ENCODE results near the gene FAM237B.
"Not testable (repeated sequence)": the region's sequence is repeated elsewhere in the genome, so short reads cannot be mapped to it uniquely, and the experiment has no call there.

FAM237B gene

DNA sequence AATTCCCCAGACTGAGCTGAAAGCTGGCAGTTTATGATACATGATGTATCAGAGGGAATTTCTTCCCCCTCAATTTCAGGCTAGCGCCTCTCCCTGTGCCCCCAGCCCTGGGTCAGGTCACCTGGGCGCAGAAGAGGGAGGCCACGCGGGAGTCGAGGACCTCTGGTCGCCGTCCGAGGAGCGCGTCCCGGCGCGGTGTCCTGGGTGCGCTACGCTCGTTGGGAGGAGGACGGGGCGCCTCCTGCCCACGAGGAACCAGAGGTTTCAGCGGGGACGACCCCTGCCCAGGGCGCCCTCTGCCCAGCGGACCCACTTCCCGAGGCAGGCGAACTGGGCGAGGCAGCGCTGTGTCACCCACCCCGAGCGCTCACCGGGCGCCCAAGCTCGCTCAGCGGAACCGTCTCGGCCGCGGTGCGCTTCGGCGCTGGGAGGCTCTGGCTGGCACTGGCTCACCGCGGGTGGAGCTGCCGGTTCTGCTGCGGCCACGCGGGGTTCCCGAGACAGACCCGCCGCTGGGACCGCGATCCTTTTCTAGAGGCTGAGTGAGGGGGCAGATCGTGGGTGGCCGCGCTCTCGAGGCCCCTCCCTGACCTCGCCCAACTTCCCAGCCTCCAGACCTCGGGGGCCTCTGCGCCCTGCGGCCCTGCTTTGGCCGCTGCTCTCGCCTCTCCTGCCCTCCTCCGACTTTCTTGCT lies at the start of gene FAM237B:
Gene FAM237B (minus strand): TSS at position 504 of the 694 bp plus-strand sequence. CDS start 1,556 bp downstream, outside the sequence.
- no peak for DNase-seq

DNA sequence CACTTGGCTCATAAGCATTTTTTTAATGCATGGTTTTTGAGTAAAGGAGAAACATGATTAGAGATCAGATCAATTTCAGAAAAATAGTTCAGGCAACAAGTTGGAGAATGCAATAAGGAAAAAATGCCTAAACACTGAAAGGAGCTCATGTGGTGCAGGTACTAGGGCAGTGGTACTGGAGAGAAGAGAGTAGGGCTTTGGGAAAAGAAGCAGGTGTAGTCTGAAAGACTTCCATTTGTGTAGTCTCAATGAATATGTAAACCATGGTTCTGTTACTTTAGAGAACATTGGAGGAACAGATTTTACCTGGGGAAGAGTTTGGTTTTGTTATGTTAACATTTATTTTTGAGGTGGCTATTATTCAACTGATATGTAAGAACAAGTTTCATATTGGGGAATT lies 30.9 kb upstream of the FAM237B start:
- no peak for DNase-seq

GRCh38 chr7:90350032-90350431 lies 28.9 kb upstream of the FAM237B start:
- not testable (repeated sequence) for DNase-seq

DNA sequence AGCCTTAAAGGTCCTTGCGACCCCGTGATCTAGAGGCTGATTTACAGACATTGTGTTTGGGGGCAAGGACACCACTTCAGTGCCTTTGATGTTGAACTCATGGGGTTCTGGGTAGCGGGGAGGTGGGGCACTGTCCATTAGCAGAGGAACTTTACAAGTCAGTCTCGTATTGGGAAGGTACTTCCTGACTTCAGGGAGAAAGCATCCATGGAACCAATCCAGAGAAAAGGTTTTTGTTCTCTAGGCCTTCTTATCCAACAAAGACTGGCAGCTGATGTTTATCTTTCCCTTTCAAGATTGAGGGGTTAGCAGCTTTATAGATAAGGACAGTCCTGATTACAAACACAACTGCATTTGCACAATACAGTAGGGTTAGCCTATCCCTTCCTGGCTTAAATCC lies 28.2 kb upstream of the FAM237B start:
- DNase-seq, result no peak

DNA sequence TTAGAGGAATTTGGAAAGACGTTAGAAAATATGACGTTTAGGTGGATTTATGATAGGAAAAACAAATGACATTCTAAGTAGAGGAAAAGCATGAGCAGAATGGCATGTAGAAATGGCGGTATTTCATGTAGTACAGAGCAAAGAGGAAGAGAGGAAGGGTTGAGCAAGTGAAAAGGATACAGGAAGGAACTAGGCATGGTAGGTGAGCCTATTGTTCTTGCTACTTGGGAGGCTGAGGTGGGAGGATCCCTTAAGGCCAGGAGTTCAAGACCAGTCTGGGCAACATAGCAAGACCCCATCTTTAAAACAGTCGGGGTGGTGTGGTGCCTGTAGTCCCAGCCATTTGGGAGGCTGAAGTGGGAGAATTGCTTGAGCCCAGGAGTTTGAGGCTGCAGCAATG lies 26.7 kb upstream of the FAM237B start:
- peak in 1 of 3 experiments; percentile 11 for DNase-seq

DNA sequence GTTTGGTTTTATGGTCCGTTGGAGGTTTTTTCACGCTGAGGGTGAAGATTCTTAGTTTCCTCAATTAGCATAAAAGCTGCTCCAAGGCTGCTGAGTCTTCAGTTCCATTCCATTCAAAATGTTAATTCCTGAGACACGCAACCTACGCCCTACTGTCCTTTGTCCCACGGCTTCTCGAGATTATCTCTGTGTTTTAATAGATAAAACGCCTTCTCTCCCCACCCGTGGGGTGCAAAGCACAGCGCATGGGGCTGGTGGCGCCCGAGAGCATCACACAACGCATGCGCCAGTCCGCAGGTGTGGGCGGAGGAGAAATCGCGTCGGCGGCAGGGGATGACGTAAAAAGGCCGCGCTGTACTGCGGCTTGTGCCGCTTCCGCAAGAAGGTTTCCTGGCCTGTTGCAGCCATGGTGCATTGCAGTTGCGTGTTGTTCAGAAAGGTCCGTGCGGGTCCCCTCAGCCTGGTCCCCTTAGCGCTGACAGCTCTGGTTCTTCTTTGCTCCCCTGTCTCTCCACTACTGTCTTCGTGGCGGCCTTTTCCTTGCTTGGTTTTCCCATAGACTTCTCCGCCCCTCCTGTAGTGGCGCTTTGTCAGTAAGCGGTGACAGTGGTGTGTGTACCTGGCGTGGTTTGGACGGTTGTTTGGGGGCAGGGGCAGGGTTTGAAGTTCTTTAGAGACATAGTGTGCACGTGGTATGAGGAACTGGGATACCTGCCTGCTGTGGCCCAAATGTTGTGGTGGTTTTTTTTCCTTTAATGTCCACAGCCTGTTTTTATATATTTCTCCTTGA lies 25.4 kb upstream of the FAM237B start, which contains the start of gene GTPBP10:
Gene GTPBP10 (plus strand): TSS at position 381 of the 790 bp plus-strand sequence. CDS start 26 bp downstream, at position 407.
- DNase-seq, result peak; percentile 95 to 97 (median 97)

DNA sequence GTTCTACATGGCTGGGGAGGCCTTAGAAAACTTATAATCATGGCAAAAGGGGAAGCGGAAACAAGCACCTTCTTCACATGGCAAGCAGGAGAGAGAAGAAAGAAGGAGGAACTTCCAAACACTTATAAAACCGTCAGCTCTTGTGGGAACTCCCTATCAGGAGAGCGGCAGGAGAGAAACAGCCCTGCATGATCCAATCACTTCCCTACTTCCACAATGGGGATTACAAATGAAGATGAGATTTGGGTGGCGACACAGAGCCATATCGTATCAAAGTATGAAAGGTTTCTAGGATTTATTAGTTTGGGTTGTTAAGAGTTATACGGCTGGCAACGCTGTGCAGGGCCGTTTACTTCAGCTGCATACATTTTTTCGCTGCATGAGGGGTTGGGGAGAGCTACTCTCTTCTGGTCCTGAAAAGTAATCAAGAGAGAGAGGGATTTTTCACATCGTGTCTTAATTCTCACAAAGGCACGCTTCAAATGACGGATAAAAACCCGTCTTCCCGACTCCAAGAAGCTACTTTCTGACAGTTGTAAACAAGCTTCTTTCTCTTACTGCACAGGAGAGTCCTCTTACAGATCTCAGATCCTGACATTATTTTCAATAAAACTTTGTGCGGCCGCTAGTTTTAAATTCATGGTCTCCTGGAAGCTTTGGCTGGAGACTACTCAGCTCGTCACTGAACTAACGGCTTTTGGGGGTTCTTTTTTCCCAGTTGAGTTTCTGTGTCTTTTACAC lies 24.7 kb upstream of the FAM237B start:
- DNase-seq, result peak; percentile 41 to 76 (median 56)

GRCh38 chr7:90345016-90345415 lies 23.9 kb upstream of the FAM237B start:
- DNase-seq, result no peak

- DNase-seq, result no peak
These were observed 16.0 kb upstream of the FAM237B start for GRCh38 chr7:90337106-90337505.

DNA sequence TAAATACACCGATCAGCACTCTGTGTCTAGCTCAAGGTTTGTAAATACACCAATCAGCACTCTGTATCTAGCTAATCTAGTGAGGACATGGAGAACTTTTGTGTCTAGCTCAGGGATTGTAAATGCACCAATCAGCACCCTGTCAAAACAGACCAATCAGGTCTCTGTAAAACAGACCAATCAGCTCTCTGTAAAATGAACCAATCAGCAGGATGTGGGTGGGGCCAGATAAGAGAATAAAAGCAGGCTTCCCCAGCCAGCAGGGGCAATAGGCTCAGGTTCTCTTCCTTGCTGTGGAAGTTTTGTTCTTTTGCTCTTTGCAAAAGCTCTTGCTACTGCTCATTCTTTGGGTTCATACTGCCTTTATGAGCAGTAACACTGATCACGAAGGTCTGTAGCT lies 13.8 kb upstream of the FAM237B start:
- not testable (repeated sequence) for DNase-seq

DNA sequence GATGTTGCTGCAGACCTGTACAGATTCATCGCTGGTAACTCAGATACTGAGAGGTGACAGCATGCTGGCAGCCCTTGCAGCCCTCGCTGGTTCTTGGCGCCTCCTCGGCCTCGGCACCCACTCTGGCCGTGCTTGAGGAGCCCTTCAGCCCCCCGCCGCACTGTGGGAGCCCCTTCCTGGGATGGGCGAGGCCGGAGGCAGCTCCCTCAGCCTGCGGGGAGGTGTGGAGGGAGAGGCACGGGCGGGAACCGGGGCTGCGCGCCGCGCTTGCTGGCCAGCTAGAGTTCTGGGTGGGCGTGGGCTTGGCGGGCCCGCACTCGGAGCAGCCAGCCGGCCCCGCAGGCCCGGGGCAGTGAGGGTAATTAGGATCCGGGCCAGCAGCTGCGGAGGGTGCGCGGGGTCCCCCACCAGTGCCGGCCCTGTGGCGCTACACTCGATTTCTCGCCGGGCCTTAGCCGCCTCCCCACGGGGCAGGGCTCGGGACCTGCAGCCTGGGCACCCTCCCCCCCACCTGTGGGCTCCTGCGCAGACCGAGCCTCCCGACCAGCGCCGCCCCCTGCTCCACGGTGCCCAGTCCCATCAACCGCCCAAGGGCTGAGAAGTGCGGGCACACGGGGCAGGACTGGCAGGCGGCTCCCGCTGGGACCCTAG lies 13.2 kb upstream of the FAM237B start:
- DNase-seq, result no peak

GRCh38 chr7:90326500-90326899 lies 5.4 kb upstream of the FAM237B start:
- DNase-seq, result no peak

DNA sequence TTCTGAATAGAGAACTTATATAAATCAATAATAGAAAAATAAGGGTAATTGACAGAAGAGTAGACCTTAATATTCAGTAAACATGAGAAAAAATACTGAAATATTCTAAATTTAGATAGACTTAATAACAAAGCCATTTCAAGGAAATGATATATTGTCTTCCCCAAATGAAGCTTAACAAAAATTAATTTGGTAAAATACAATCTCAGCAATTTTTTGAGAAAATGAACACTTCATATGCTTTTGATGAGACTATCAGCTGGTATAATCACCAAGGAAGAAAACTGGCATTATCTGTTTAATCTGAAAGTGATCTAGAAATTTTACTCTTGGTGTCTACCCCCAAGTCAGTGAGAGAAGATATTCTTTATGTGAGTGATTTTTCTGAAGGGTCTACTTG lies 1.7 kb upstream of the FAM237B start:
- no peak for DNase-seq

- no peak for DNase-seq
These were observed 695 bp downstream of the FAM237B start for GRCh38 chr7:90320418-90320800.

GRCh38 chr7:90320014-90320413 lies 1.1 kb downstream of the FAM237B start:
- no peak for DNase-seq

- DNase-seq, result no peak
These were observed 7.2 kb downstream of the FAM237B start for GRCh38 chr7:90313907-90314306.

GRCh38 chr7:90312745-90313144 lies 8.4 kb downstream of the FAM237B start:
- DNase-seq, result peak in 1 of 3 experiments; percentile 13

- no peak for DNase-seq
These were observed 9.9 kb downstream of the FAM237B start for GRCh38 chr7:90311175-90311574.

- DNase-seq, result no peak
These were observed 11.2 kb downstream of the FAM237B start for GRCh38 chr7:90309872-90310271.

DNA sequence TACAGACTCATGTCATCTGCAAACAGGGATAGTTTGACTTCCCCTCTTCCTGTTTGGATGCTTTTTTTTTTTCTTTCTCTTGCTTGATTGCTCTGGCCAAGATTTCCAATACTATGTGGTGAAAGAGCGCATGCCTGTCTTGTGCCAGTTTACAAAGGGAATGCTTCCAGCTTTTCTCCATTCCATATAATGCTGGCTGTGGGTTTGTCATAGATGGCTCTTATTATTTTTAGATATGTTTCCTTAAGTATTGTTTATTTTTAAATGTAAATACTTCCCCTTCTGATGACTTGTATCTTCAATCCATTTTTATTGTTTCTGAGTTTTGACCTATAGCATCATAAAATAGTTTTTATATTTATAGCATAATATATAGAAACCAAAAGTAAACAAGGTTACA lies 17.9 kb downstream of the FAM237B start:
- no peak for DNase-seq

- peak in 2 of 3 experiments; percentile 11 to 68 for DNase-seq
These were observed 22.7 kb downstream of the FAM237B start for GRCh38 chr7:90298145-90299038.

All from NCI-H1417 (cell line).